ENCODE measurements around the gene CSKMT.
"Not testable (repeated sequence)": the region's sequence is repeated elsewhere in the genome, so short reads cannot be mapped to it uniquely, and the experiment has no call there.

The CSKMT gene

GRCh38 chr11:62688491-62688890 is 23.4 kb downstream of the CSKMT start:
- H3K27me3 ChIP-seq (replicated peaks; ENCODE audit: control insufficient read depth, insufficient read depth, low read length): no peaks in the 10 kb centered on the region
- no peak for DNase-seq (ENCODE audit: extremely low read depth, insufficient read length)
- H3K36me3 ChIP-seq (ENCODE audit: control insufficient read depth, insufficient read depth, low read length): peaks cover 25% of the 10 kb centered on the region
- TF ChIP-seq, protein P1, sequence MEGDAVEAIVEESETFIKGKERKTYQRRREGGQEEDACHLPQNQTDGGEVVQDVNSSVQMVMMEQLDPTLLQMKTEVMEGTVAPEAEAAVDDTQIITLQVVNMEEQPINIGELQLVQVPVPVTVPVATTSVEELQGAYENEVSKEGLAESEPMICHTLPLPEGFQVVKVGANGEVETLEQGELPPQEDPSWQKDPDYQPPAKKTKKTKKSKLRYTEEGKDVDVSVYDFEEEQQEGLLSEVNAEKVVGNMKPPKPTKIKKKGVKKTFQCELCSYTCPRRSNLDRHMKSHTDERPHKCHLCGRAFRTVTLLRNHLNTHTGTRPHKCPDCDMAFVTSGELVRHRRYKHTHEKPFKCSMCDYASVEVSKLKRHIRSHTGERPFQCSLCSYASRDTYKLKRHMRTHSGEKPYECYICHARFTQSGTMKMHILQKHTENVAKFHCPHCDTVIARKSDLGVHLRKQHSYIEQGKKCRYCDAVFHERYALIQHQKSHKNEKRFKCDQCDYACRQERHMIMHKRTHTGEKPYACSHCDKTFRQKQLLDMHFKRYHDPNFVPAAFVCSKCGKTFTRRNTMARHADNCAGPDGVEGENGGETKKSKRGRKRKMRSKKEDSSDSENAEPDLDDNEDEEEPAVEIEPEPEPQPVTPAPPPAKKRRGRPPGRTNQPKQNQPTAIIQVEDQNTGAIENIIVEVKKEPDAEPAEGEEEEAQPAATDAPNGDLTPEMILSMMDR (IDR thresholded peaks at IDR 0.05; ENCODE audit: insufficient read depth, low read length, poor library complexity, severe bottlenecking): no peak
- H3K4me3 ChIP-seq (replicated peaks; ENCODE audit: low read depth, low read length): no peak overlapping the region

DNA sequence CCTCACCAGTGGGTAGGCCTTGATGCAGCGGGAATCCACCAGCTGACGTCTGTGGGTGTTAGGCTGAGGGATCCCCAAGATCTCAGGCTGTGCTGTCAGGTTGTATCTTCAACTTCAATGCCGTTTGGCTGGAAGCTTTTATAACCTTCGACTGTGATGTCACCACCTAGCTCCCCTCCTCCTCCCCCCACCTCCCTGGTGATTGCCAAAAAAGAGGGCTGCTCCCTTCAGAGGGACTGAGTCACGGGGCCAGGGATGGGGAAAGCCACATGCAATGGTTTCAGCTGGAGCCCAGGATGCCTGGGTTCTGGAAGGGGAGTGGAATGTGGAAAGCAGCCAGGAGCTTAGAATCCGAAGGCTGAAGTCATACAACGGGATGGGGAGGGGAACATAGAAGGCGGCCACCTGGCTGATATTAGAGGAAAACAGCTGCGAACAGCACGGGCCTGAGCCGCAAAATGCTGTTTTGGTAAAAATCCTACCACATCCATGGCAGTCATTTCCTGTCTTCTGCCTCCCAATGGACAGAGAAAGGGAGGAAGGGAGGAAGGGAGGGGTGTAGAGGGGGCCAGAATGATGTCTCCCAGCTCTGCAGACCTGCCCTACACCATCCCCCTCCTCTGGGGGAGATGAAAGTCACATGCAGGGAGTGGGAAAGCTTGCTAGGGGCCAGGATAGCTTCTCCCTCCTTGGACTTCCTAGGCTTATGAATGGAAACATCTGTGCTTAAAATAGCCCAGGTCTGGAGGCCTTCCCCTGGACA is 24.5 kb downstream of the CSKMT start, which contains the start of gene LRRN4CL:
TSS of gene LRRN4CL (minus strand) at position 110 of the 763 bp plus-strand sequence. CDS start 1,022 bp downstream, outside the sequence.
- DNase-seq (ENCODE audit: extremely low read depth, insufficient read length): no peak
- Histone ChIP-seq H3K27me3 (replicated peaks; ENCODE audit: control insufficient read depth, insufficient read depth, low read length) (no peaks in the 10 kb centered on the region), H3K4me3 (replicated peaks; ENCODE audit: low read depth, low read length) (no peak within 1 kb of the TSS), H3K36me3 (ENCODE audit: control insufficient read depth, insufficient read depth, low read length) (peaks cover 25% of the 10 kb centered on the region)
- TF ChIP-seq, protein P1 (IDR thresholded peaks at IDR 0.05; ENCODE audit: insufficient read depth, low read length, poor library complexity, severe bottlenecking): no peak

DNA sequence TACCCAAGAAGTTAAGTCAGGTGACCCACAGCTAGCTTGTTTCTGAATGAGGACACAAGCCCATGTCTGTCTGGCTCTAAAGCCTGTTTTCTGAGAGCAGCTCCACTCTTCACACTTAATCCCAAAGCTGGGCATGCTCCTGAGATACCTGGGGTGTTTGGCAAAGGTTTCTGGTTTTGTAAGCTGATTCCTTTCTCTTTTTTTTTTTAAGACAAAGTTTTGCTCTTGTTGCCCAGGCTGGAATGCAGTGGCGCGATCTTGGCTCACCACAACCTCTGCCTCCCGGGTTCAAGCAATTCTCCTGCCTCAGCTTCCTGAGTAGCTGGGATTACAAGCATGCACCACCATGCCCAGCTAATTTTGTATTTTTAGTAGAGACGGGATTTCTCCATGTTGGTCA is 28.5 kb downstream of the CSKMT start:
- not testable (repeated sequence) for DNase-seq (ENCODE audit: extremely low read depth, insufficient read length); H3K4me3 ChIP-seq (replicated peaks; ENCODE audit: low read depth, low read length); H3K27me3 ChIP-seq (replicated peaks; ENCODE audit: control insufficient read depth, insufficient read depth, low read length)
- H3K36me3 ChIP-seq (ENCODE audit: control insufficient read depth, insufficient read depth, low read length): peaks cover 25% of the 10 kb centered on the region

DNA sequence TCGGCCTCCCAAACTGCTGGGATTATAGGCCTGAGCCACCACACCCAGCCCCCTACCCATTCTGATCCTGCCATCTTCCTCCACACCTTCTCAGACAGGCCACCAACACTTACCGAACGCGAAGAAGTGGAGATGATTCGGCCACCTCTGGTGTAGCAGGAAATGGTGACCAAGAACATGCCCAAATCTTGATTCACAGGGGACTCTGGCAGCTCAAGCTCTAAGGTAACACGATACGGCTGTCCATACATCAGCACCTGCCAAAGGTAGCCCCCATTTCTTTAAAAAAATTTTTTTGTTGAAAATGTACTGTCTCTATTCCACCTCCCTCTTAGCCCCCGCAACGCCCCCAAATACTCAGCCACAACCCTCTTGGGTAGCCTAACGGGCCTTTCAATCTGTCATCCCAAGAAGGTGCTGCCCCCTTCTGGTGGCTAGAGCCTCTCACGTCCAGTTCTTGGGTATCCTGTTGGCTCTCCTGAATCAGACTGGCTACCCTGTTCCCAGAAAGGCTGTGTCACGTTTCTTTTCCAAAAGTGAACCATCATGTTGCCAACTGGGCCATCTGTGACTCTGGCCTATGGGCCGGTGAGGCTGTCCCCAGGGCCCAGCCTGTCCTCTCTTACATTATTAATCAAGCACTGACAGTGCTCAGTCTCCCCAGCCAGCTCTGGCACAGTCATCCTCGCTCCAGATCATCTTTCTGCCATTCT is 29.5 kb downstream of the CSKMT start:
- no peak for DNase-seq (ENCODE audit: extremely low read depth, insufficient read length)

DNA sequence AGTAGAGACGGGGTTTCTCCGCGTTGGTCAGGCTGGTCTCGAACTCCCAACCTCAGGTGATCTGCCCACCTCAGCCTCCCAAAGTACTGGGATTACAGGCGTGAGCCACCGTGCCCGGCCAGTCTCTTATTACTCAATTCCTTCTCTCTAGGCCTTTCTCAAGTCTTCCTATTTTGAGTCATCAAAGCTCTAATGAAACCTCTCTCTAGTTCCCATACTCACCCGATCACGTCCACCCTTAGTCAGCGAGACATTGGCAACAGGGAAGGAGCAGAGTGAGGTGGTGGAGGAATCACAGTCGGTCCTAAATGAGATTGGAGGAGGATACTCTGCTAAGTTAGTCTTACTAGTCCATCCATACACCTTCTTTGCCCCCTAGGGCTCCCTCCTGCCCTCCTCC is 37.1 kb downstream of the CSKMT start:
- H3K4me3 ChIP-seq (replicated peaks; ENCODE audit: low read depth, low read length): no peak overlapping the region
- DNase-seq (ENCODE audit: extremely low read depth, insufficient read length): no peak
- no peaks in the 10 kb centered on the region for H3K27me3 ChIP-seq (replicated peaks; ENCODE audit: control insufficient read depth, insufficient read depth, low read length)
- TF ChIP-seq, protein P1 (IDR thresholded peaks at IDR 0.05; ENCODE audit: insufficient read depth, low read length, poor library complexity, severe bottlenecking): no peak
- no peaks in the 10 kb centered on the region for H3K36me3 ChIP-seq (ENCODE audit: control insufficient read depth, insufficient read depth, low read length)

More for the DNA sequence above, 29.5 kb downstream of the CSKMT start:
- TF ChIP-seq, protein P1 (IDR thresholded peaks at IDR 0.05; ENCODE audit: insufficient read depth, low read length, poor library complexity, severe bottlenecking): peak; percentile 85
- no peak overlapping the region for H3K4me3 ChIP-seq (replicated peaks; ENCODE audit: low read depth, low read length)
- H3K27me3 ChIP-seq (replicated peaks; ENCODE audit: control insufficient read depth, insufficient read depth, low read length): no peaks in the 10 kb centered on the region
- peaks cover 25% of the 10 kb centered on the region for H3K36me3 ChIP-seq (ENCODE audit: control insufficient read depth, insufficient read depth, low read length)

DNA sequence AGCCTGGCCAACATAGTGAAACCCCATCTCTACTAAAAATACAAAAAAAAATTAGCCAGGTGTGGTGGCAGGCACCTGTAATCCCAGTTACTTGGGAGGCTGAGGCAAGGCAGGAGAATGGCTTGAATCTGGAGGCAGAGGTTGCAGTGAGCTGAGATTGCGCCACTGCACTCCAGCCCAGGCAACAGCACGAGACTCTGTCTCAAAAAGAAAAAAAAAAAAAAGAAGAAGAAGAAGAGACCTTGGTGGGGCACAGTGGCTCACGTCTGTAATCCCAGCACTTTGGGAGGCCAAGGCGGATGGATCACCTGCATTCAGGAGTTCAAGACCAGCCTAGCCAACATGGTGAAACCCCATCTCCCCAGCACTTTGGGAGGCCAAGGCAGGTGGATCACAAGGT is 38.8 kb downstream of the CSKMT start:
- DNase-seq (ENCODE audit: extremely low read depth, insufficient read length); H3K27me3 ChIP-seq (replicated peaks; ENCODE audit: control insufficient read depth, insufficient read depth, low read length); H3K36me3 ChIP-seq (ENCODE audit: control insufficient read depth, insufficient read depth, low read length); H3K4me3 ChIP-seq (replicated peaks; ENCODE audit: low read depth, low read length): not testable (repeated sequence)
